ENCODE results near the gene MRPL18. TPM values are rescaled to one million over a fixed set of nuclear protein-coding genes. Genes with fewer than 3 reads are reported as not detected.

The MRPL18 gene
- total RNA-seq, 2 donors from 2014 or later, result 35.0 to 84.0 TPM

DNA sequence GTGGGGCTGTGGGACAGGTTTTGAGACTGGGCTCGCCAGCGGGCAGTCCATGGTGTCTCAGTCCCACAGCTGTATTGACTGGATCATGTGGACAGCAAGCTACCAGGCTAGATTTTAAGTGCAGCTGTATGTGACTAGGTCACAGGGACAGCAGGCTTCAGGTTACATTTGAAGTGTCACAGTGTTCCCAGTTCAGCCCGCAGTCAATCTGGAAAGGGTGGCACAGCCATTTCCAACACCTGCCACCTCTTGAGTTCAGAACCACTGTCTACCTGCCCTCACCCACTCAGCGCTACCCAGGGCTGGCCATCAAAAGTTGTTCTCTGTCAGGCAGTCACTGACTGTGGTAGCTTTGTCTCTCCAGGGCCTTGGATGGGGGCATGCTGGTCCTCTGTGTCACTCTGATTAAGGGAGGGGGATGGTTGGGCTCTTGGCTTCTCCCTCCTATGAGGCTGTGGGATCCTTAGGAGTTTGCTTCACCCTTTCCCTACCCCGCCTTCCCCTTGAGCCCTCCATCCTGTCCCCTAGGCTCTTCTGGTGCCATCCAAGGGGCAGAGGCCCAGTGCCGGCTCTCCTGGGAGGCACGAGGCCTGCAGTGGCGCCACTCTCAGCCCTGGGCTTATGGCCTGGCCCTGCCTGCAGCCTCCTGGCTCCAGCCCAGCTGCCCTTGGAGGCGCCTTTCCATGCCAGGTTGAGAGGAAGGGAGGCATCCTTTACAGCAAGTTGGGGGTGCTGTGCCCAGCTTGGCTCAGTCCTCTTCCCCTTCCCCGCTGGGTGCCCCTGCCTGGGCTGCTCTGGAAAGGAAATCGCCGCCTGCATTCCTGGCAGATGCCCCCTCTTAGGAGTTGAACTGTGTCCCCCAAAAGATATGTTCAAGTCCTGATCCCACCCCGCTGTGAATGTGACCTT, 54.7 kb downstream of the MRPL18 start:
- no peaks in the 10 kb centered on the region for H3K9me3 ChIP-seq
- TF ChIP-seq POLR2A (IDR thresholded peaks at IDR 0.05), result no peak
- TF ChIP-seq, protein P1, sequence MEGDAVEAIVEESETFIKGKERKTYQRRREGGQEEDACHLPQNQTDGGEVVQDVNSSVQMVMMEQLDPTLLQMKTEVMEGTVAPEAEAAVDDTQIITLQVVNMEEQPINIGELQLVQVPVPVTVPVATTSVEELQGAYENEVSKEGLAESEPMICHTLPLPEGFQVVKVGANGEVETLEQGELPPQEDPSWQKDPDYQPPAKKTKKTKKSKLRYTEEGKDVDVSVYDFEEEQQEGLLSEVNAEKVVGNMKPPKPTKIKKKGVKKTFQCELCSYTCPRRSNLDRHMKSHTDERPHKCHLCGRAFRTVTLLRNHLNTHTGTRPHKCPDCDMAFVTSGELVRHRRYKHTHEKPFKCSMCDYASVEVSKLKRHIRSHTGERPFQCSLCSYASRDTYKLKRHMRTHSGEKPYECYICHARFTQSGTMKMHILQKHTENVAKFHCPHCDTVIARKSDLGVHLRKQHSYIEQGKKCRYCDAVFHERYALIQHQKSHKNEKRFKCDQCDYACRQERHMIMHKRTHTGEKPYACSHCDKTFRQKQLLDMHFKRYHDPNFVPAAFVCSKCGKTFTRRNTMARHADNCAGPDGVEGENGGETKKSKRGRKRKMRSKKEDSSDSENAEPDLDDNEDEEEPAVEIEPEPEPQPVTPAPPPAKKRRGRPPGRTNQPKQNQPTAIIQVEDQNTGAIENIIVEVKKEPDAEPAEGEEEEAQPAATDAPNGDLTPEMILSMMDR (IDR thresholded peaks at IDR 0.05), result no peak
- H3K27me3 ChIP-seq, result no peaks in the 10 kb centered on the region
- DNase-seq (no peak), ATAC-seq (no peak)
- no peak overlapping the region for H3K27ac ChIP-seq
- H3K4me3 ChIP-seq, result no peak overlapping the region
- no peaks in the 10 kb centered on the region for H3K36me3 ChIP-seq (replicated peaks in 1 of 2; ENCODE audit: insufficient read depth in 1 of 2, low read depth in 2 of 2)
- WGBS, 2 donors, result 80 to 85% methylated on average over 8 to 13 of the region's 13 CpGs
- no peaks in the 10 kb centered on the region for H3K4me1 ChIP-seq
- intact Hi-C loops (cut with DNase I), result no loop called here

Small RNA genes within 50 kb of the gene (small RNA-seq; reads per million reads assigned to genes)
- 21.9 reads per million, percentile 94 among the genes with 10 or more reads in this experiment for gene SNORA20
- not detected for gene SNORA29

Other genes starting within 250 kb of the MRPL18 start
- 100 to 1,000 TPM in 1 of 2 donors, 10 to 100 TPM in 1; 70.5 to 171 TPM for gene SOD2, start 97.2 kb upstream of the MRPL18 start, total RNA-seq
- 10 to 100 TPM; 56.8 to 58.7 TPM for gene WTAP, start 63.0 kb upstream of the MRPL18 start, total RNA-seq
- 10 to 100 TPM in 1 of 2 donors, 1 to 10 TPM in 1; 7.3 to 16.2 TPM for gene ACAT2, start 28.4 kb upstream of the MRPL18 start, total RNA-seq
- gene TCP1, start 865 bp upstream of the MRPL18 start, total RNA-seq, result 10 to 100 TPM; 55.7 to 81.5 TPM
- gene PNLDC1, start 9.8 kb downstream of the MRPL18 start, total RNA-seq, result under 1 TPM in 1 of 2 donors, not detected in 1; 0.52 TPM
- not detected for gene MAS1, start 100.5 kb downstream of the MRPL18 start, total RNA-seq
- 10 to 100 TPM; 50.8 TPM for gene IGF2R, start 178.6 kb downstream of the MRPL18 start, total RNA-seq

Measured in body of pancreas (tissue), 4 donors.